GM19324 (cell line): ENCODE measurements around the gene OXCT2.

Experiments used
- ATAC-seq: cut with Tn5 transposase; IDR thresholded peaks from one replicate; pipeline ENCODE4 v1.9.1; 2021; ENCODE audit warnings: mild to moderate bottlenecking, moderate library complexity; ENCODE audit not compliant: unreplicated experiment, low FRiP score

The OXCT2 gene

DNA sequence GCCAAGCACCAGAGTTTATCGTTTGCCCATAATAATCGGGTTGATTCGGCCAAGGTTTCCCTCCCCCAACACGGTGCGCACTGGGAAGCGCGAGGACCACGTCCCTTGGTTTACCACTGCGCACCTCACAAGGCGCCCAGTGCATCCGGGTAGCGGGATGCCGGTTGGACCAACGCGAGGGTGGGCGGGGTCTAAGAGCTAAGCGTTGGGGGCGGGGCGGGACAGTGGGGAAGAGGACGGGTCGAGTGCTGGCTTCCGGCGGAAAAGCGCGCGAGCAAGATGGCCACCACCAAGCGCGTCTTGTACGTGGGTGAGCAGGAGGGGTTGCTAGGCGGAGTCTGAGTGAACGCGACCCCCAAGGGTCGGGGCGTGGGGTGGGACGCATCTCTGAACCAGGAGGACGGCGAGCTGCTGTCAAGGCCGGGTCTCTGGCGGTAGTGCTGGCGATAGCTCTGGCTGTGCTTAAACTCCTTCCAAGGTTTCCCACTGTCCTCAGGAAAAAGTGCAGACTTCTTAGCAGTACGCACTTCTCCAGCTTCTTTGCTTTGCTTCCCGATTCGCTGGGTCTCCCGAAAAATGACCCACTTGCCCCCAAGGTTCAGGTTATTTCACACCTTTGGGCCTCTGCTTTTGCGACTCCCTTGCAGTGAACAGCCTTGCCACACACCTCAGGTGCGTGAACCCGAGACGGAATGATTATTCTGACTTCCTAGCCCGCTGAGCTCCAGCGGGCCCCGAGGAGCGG, 32.4 kb downstream of the OXCT2 start, which contains the start of gene PPIE:
TSS of gene PPIE (plus strand) at position 261 of the 745 bp plus-strand sequence. CDS start at position 280, 19 bp downstream.
- peak; percentile 84 for ATAC-seq

DNA sequence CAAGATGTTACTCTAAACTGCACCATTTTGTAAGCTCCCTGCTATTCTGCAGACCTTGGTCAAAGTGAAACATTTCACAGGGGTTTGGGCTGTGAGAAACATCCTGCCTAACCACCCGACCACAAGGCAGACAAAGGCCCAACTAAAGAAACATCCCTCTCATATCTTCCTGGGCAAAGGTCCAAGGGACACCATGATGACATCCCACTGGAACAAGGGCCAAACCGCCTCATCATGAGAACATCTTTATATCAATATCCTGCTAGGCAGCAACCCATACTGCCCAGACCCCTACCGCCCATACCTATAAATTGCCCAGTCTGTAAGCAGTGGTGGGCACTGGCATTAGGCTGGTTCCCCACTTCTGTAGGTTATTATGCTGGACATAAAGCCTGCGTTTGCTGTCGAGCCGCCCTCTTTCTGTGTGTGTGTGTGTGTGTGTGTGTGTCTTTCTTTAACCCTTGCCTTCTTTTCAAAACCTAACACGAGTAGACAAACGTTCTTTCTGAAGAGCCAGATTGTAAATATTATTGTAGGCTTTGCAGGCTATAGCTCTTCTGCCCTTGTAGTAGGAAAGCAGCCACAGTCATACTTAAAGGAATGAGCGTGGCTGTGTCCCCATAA, 33.5 kb downstream of the OXCT2 start:
- ATAC-seq, result no peak

DNA sequence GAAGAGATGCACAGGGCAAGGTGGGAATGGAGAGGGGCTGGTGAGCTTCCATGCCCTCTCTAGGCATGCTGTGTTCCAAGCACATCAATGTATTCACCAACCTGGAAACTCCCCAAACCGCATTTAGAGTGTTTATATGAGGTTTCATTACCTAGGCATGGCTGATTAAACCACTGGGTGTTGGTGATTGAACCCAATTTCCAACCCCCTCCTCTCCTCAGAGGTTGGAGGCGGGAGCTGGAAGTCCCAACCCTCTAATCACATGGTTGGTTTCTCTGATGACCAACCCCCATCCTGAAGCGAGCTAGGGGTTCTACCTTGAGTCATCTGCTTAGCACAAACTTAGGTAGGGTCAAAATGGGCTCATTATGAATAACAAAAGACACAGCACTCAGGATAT, 35.4 kb downstream of the OXCT2 start:
- ATAC-seq, result no peak

DNA sequence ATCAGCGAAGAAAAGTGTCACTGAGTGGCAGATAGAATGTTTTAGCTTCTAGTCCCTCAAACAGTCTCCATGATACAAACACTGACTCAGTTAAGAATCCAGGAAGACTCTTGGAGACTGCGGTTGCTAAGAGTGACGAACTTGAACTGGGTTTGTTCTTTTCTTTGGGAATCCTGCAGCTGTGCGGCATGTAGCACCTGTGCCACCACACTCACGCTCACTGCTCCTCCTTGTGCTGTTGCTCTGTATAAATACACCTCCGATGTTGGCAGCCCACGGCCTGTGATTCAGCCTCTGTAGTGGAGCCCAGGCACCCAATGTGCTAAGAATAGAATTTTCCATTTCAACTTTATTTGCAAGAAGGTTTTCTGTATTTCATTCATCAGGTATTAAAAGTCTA, 38.0 kb downstream of the OXCT2 start:
- no peak for ATAC-seq

DNA sequence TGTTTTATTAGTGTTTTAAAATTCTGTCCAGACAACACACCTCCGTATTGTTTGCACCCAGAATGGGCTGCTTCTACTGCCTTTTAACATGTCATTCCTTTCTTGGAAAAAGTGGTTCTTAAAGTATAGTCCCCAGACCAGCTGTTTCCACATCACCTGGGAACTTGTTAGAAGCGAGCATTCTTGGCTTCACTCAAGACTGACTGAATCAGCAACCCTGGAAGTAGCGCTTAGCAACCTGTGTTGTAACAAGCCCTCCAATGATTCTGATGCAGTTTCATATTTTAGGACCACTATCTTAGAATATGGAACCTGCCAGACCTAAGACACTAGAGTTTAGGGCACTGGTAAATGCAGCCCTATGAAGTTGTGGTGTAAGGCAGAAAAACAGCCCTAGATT, 38.4 kb downstream of the OXCT2 start:
- no peak for ATAC-seq

DNA sequence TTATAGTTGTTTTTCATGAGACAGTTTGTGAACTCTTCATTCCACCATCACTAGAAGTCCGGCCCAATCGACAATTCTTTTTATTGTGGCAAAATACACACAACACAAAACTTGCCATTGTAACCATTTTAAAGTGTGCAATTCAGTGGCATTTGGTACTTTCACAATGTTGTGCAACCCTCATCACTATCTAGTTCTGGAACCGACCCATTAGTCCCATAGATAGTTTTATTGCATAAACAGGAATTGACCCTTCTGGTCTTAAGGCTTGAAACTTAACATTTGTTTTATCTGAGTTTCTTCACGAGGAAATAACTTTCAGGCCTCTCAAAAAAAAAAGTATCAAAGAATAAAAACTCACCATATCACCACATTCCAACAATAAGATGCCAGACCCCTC, 41.3 kb downstream of the OXCT2 start:
- ATAC-seq, result no peak

DNA sequence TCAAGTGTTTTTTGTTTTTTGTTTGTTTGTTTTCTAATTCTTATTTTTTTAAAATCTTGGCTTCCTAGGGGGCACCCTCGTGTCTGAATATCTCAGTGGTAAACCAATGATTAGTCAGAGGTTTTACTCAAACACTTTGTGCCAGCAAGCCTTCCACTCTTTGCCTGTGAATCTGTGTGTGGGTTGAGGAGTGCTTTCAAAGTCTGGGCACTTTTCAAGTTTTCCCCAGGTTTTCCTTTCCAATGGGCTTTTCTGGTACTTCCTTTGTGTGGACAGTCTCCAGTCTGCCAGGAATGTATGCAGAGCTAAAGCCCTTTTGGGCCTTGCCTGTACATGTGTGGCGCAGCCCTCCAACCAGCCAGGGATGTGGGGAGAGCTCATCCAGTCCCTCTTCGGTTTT, 42.1 kb downstream of the OXCT2 start:
- no peak for ATAC-seq

DNA sequence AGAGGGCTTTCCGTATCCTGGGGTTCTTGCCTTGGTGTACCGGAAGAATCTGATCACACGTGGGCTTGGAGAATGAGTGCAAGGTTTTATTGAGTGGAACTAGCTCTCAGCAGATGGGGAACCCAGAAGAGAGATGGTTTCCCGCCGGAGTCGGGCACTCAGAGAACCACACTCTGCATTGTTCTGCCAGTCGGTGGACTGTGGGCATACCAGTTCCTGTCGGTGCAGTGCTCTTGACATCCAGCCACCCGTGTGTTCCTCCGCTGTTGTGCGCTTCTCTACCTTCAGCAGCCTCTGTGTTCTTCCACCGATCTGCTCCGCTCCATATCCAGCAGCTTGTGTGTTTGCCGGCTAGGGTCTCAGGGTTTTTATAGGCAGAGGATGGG, 43.2 kb downstream of the OXCT2 start:
- no peak for ATAC-seq

DNA sequence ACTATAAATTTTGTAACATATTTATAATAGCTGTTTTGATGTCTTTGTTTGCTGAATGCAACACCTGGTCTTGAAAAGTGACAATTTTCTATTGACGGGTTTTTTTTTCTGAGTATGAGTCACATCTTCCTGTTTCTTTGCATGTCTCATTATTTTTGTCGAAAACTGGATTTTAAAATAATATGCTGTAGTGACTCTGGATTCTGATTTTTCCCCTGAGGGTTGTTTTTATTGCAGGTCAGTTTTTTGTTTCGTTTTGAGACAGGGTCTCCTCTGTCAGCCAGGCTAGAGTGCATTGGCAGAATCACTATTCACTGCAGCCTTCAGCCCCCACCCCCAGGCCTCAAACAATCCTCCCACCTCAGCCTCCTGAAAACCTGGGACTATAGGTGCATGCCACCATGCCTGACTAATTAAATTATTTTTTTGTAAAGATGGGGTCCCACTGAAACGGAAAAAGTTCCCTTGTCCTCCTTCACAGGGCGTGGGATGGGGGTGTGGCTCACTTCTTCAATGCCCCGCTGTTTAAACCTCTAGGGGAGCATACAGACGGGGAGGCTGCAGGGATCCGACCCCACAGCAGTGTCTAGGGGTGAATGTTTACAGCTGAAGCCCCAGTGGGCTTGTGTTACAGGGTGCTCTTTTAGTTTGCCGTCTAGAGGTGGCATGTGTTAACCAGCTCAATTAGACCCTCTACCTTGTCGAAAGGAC, 43.8 kb downstream of the OXCT2 start:
- no peak for ATAC-seq

DNA sequence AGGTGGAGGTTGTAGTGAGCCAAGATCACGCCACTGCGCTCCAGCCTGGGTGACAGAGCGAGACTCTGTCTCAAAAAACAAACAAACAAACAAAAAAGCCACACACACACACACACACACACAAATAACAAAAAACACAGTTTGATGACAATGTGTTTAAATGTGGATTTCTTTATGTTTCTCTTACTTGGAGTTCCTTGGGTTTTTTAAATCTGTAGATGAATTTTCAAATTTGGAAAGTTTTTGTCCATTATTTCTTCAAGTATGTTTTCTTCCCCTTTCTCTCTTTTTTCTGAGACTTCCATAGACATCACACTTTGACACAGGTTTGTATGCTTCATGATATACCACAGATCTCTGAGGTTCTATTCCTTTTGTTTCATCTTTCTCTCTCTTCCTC, 44.5 kb downstream of the OXCT2 start:
- ATAC-seq, result no peak

DNA sequence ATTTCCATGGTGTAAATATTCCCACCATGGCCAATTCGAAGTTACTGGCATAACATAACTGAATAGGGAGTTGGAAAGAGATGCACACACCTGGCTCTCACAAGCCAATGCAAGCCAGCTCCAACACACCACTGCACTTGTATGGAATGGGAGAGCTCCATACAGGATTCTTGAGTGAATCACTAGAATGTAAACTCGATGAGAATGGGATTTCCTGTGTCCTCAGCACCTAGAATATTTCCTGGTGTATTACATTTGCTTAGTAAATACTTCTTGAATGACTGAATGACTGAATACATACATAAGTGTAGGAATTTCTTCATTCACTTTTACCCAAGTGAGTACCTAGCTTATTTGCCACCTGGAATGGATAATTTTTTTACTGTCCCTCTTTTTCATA, 48.7 kb downstream of the OXCT2 start:
- no peak for ATAC-seq

DNA sequence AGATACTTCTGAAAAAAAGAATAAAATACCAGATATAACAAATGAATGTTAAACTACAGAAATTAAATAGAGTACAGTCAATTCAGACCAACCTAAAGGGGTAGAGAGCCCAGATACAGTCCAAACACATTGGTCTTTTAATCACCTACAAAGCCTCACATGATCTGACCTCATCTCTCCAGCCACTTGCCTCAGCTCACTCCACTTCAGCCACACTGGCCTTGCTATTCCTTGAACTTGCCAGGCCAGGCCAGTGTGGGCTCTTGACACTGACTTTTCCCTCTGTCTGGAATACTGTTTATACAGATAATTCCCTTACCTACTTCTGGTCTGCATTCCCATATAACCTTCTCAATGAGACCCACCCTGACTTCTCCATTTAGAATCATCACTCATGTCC, 49.5 kb downstream of the OXCT2 start:
- ATAC-seq, result no peak

DNA sequence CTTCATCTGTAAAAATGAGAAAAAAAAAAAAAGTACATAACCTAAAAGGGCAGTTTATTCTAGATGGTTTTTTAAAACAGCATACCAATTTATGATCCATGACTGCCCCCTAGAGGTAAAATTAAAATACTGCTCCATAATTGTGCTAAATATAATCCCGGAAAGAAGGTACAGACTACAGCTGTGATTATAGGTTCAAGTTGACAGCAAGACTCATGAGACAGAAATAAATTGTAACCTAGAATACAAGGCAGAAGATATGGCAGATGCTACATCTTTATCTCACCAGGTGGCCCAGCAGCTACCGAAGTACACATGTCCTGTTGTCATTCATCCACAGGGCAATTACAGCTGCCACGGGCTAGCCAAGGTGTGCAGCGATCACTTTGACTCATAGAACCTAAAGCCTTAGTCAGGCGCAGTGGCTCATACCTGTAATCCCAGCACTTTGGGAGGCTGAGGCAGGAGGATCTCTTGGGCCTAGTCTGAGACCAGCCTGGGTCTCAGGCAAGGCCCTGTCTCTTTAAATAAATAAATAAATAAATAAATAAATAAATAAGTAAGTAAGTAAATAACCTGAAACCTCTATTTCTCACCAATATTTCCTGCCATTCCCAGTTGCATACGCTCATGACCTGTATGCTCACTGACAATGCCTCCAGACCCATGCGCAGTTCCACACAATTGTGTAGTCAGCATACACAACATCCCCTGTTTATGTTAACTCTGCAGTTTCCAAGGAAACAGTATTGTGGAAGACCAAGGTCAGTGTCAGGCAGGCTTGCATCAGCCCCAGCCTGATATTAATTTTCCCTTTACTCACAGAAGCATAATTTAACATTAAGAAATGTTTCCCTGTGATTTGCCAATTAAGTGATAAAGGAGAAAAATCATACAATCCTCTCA, 50.8 kb downstream of the OXCT2 start:
- no peak for ATAC-seq
